HG03442 (cell line): ENCODE data around the gene HIVEP3.
"Not testable (repeated sequence)": the region's sequence is repeated elsewhere in the genome, so short reads cannot be mapped to it uniquely, and the experiment has no call there.

Source experiments
- ATAC-seq: cut with Tn5 transposase; IDR thresholded peaks from one replicate; pipeline ENCODE4 v1.9.1; 2021; ENCODE audit warnings: mild to moderate bottlenecking, moderate library complexity; ENCODE audit not compliant: unreplicated experiment

Gene HIVEP3

DNA sequence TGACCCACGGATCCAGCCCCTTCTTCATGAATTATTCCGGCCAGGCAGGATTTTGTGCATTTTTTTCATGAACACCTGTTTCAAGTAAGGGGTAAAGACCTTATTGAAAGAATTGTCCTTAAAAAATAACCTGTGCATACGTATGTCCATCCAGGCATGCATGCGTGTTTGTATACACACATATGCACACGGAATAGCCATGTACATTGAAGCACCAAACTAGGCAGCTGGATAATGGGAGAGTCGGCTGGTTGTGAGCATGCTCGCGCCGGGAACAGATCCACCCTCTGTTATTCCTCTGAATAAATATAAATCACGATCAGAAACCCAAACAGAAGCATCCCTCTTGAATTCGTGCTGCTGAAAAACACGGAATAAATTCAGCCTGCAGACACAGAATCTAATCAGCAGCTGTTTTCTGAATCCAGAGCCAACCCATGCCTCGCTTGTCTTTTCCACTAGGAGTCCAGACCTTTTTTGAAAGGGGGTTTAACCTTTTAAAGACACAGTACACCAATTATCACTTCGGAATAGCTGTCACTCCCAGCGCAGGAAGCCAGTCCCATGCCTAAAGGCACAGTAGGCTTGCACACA lies at the start of gene HIVEP3:
TSS of gene HIVEP3 (minus strand) at position 473 of the 594 bp plus-strand sequence.
- no peak for ATAC-seq

- ATAC-seq = no peak
Measured at GRCh38 chr1:41964400-41964799, 45.7 kb upstream of the HIVEP3 start.

- no peak for ATAC-seq
Measured at GRCh38 chr1:41963636-41964035, 44.9 kb upstream of the HIVEP3 start.

GRCh38 chr1:41958015-41958673 lies 39.4 kb upstream of the HIVEP3 start:
- no peak for ATAC-seq

DNA sequence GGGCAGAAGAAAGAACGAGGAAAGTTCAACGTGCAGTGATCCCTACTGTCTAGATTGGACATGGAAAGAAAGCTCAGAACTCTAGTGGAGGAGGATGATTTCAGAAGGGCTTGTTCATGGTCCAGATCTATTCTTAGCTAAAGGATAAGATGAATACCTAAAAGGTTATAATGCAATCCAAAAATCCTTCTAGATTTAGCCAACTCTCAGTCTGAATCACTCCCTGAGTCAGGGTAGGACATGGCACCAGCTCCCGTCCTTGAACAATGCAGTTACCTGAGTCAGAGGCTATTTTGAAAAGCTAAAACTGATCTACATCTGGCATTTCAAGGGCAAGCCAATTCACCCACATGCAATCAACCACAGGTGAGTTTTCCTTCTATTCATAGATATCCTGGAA lies 38.8 kb upstream of the HIVEP3 start:
- no peak for ATAC-seq

- ATAC-seq = peak; percentile 59
Measured at GRCh38 chr1:41955461-41956159, 36.9 kb upstream of the HIVEP3 start.

- ATAC-seq = no peak
Measured at GRCh38 chr1:41954533-41954944, 35.8 kb upstream of the HIVEP3 start.

DNA sequence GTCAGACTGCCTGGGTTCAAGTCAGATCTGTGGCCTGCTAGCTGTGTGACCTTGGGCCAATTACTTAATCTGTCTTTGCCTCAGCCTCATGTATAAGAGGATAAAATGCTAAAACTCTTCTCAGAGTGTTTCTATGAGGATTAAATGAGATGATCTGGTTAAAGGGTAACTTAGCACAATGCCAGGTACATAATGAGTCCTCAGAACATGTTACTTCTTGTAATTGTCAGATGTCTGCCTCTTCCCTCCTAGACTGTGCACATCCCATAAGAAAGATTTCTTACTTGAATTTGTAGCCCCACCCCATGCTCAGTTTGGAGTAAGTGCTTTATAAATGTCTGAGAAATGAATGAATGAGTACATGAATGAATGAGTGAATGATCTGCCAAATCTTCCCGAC lies 34.6 kb upstream of the HIVEP3 start:
- ATAC-seq = no peak

GRCh38 chr1:41952208-41952607 lies 33.5 kb upstream of the HIVEP3 start:
- no peak for ATAC-seq

GRCh38 chr1:41951492-41951891 lies 32.8 kb upstream of the HIVEP3 start:
- ATAC-seq = not testable (repeated sequence)

DNA sequence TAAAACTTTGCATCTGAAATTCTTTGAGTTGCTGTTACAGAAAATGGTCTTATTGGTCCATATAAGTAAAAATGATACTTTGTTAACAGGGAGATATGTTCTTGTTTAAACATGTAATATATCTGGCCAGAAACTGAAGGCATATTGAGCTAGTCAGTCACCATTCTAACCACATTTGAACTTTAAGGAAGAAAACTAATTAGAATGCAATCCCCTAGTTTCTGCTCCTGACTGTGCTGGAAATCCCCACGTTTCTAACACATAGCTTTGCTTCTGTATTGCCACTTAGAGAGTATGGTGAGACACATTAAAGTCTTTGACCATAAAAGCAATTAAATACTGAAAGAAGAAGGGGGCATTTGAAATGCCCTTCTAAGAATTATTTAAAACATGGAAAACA lies 32.1 kb upstream of the HIVEP3 start:
- ATAC-seq = no peak

DNA sequence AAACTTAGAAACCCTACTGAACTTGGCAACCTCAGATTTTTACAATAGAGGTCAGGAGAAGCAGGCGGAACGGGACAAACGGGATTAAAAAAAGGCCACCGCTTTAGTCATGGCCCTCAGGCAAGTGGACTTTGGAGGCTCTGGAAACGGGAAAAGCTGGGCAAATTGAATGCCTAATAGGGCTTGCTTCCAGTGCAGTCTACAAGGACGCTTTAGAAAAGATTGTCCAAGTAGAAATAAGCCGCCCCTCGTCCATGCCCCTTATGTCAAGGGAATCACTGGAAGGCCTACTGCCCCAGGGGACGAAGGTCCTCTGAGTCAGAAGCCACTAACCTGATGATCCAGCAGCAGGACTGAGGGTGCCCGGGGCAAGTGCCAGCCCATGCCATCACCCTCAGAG lies 27.2 kb upstream of the HIVEP3 start:
- not testable (repeated sequence) for ATAC-seq

DNA sequence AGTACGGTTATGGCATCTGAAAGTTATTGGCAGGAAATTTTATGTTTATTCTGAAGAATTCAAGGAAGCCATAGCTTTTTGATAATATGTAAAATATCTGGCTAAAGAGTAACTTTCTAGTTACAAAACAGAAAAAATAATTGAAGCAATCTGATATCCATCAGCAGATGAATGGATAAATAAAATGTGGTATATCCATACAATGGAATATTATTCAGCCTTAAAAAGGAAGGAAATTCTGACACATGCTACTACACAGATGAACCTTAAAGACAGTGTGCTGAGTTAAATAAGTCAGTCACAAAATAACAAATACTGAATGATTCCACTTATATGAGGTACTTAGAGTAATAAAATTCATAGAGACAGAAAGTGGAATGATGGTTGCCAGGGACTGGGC lies 25.0 kb upstream of the HIVEP3 start:
- no peak for ATAC-seq

DNA sequence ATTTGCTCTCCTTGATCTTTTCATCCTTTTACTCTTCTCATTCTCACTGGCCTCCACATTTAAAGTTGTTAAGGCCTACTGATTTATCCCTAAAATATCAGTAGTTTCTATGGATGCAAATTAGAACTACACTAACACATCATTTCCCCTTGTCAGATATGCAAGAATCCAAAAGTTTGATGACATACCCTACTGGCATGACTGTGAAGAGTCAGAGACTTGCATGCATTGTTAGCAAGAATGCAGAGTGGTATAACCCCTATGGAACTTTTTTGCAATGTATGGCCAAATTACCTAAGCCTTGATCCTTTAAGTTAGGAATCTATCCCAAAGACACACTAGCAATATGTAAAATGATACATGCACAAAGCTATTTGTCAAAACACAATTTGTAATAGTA lies 23.6 kb upstream of the HIVEP3 start:
- no peak for ATAC-seq

- no peak for ATAC-seq
Measured at GRCh38 chr1:41941381-41941780, 22.7 kb upstream of the HIVEP3 start.

DNA sequence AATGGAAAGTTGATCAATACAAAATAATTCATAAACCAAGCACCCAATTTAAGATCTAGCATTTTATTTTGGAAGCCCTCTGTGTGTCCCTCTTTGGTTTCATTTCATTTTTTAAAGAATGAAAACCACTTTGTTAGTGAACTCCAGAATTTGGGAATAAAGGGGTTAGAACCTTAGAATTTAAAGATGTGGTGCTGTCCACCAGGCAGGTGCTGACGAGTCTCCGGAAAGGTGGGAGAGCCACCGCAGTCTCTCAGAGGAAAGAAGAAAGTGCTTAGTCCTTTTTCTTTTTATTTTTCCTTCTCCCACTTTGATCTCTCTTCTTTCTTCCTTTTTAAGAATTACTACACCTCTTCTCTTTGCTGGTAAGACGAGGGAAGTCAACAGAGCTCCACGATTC lies 20.5 kb upstream of the HIVEP3 start:
- ATAC-seq = no peak

- no peak for ATAC-seq
Measured at GRCh38 chr1:41936107-41936506, 17.4 kb upstream of the HIVEP3 start.

GRCh38 chr1:41935226-41935625 lies 16.5 kb upstream of the HIVEP3 start:
- ATAC-seq = no peak

DNA sequence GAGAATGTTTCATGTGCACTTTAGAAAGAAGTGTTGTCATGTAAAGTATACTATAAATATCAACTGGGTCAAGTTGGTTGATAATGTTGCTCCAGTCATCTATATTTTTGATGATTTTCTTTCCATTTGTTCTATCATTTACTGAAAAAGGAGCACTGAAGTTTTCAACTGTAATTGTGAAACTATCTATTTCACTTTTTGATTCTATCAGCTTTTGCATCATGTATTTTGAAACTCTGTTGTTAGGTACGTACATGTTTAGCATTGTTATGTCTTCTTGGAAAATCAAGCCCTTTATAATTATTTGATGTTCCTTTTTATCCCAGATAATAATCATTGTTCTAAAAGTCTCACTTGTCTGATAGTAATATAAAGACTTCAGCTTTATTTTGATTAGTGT lies 14.4 kb upstream of the HIVEP3 start:
- ATAC-seq = no peak

- ATAC-seq = no peak
Measured at GRCh38 chr1:41931578-41931977, 12.9 kb upstream of the HIVEP3 start.

GRCh38 chr1:41927118-41927517 lies 8.4 kb upstream of the HIVEP3 start:
- no peak for ATAC-seq

DNA sequence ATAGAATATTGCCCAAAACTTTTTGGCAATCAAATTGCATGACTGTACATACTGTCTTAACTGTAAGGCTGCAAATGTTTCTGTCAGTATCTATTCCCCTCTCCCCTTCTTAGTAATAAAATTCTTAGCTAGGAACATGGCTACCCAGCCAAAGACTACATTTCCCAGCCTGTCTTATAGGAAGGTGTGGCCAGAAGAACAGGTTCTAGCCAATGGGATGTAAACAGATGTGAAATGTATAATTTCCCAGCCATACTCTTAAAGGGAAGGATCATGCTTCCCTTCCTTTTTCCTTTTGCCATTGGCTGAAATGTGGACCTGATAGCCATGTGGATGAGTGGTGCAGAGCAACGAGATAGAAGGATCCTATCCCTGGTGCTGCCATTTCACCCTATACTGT lies 7.0 kb upstream of the HIVEP3 start:
- no peak for ATAC-seq
